ENCODE measurements around the gene CYFIP2.

Gene CYFIP2

DNA sequence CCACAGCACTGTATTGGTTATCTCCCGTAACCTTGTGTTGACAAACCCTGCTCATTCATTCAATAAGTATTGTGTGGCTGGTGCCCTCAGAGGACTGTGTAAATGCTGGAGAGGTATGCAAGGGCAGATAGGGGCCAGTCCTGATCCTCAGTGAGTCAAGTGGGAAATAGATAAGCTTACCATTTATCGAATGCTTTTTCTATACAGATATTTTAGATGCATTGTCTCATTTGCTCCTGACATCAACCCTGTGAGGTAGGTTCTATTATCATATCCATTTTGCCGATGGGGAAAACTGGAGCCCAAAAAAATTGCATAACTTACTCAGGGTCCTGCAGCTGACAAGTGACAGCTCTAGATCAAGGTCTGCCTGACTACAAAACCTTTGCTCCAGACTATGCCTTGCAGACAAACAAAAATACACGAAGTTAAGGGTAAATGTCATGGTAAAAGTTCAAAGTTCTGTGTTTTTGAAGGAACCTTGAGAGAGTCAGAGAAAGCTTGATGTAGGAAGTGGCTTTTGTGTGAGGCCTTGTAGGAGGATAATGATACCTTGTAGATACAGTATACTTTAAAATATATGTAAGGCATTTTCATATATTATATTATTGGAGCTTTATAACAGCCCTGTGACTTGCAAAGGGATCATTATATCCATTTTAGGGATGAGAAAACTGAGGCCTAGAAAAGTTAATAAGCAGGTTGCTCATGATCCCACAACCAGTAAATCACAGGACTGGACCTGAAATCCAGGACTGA lies 22.7 kb downstream of the CYFIP2 start:
- DNase-seq (ENCODE audit: low spot score) = no peak

- no peak for DNase-seq (ENCODE audit: low spot score)
Measured at GRCh38 chr5:157289164-157289819, 23.4 kb downstream of the CYFIP2 start.

DNA sequence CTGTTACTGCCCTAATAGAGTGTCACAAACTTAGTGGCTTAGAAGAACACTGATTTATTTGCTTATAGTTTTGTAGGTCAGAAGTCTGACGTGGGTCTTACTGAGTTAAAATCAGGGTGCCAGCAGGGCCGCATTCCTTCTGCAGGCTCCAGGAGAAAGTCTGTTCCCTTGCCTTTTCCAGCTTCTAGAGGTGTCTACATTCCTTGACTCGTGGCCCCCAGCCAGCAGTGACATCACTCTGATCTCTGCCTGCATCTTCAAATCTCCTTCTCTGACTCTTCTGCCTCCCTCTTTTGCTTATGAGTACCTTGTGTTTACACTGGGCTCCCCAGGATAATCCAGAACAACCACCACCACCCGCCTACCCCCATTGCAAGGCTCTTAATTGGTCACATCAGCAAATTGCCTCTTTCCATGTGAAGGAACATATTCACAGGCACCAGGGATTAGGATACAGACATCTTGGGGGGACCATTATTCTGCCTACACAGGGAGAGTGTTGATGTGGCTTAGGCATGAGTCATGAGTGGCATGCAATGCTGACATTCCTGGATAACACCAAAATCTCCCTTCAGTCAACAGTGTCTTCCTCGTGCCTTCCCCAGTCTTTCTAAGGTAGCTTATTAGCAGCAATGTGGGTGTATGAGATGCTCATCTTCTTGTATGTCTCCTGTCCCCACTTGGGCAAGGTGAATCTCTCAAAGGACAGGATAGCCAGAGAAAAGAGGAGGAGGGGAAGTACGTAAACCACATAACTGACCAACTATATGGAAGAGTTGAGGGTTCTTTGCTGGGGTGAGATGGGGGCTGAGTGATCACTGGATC lies 24.4 kb downstream of the CYFIP2 start:
- no peak for DNase-seq (ENCODE audit: low spot score)

GRCh38 chr5:157290981-157291711 lies 25.2 kb downstream of the CYFIP2 start:
- no peak for DNase-seq (ENCODE audit: low spot score)

GRCh38 chr5:157292599-157292998 lies 26.7 kb downstream of the CYFIP2 start:
- DNase-seq (ENCODE audit: low spot score) = no peak

DNA sequence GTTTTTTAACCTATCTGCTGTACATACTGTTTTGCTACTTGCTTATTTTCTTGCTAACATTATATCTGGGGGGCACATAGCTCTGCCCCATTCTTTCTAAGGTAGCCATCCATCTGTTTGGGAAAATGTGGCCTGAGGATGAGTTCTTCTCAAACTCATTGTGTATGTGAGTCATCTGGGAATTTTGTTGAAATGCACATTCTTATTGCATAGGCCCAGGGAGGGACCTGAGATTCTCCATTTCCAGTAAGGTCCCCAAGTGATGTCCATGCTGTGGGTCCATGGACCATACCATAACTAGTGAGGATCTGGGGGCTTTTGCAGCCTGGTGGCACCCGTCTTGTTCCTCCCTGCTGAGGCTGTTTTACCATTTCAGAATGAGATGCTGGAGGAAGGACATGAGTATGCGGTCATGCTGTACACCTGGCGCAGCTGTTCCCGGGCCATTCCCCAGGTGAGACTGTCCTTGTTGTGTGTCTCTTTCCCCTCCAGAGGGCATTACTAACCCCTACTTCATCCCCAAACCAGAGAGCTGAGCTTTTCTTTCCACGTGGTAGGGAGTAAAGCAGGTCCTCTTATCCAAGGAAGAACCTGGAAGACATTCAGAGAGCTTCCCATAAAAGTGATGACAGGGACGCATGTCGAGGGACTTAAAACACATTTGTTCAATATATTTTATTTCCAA lies 28.6 kb downstream of the CYFIP2 start:
- no peak for DNase-seq (ENCODE audit: low spot score)

- DNase-seq (ENCODE audit: low spot score) = no peak
Measured at GRCh38 chr5:157295247-157295646, 29.3 kb downstream of the CYFIP2 start.

GRCh38 chr5:157300564-157300963 lies 34.6 kb downstream of the CYFIP2 start:
- DNase-seq (ENCODE audit: low spot score) = no peak

- no peak for DNase-seq (ENCODE audit: low spot score)
Measured at GRCh38 chr5:157301066-157301465, 35.1 kb downstream of the CYFIP2 start.

- no peak for DNase-seq (ENCODE audit: low spot score)
Measured at GRCh38 chr5:157303023-157303422, 37.1 kb downstream of the CYFIP2 start.

GRCh38 chr5:157303667-157304327 lies 37.9 kb downstream of the CYFIP2 start:
- no peak for DNase-seq (ENCODE audit: low spot score)

GRCh38 chr5:157306081-157306480 lies 40.2 kb downstream of the CYFIP2 start:
- no peak for DNase-seq (ENCODE audit: low spot score)

DNA sequence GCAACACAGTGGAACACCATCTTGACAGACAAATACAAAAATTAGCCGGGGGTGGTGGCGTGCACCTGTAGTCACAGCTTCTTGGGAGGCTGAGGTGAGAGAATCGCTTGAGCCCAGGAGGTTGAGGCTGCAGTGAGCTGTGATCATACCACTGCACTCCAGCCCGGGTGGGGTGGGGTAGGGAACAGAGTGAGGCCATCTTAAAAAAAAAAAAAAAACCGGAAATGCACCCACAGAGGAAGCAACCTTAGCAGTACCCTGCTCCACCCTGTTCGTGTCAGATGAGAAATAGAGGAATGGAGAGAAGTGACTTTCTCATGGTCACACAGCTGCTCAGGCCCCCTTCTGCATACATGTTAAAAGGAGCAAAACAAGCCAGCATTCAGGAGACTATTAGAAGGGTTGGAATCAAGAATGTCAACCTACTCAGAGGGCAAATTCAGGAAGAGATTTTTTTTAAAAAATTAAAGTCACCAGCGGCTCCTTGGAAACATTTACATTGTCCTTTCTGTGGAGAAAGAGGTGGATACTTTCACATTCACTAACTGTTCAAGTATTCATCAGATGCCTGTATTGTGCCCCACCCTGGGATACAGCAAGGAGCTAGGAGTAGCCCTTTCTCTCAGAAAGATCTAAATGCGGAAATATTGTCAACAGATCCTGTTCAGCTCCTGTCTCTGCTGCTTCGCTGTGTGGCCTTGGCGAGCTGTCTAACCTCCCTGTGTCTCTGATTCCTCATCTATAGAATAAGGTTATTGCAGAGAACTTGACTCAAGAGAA lies 41.0 kb downstream of the CYFIP2 start:
- DNase-seq (ENCODE audit: low spot score) = no peak

GRCh38 chr5:157308836-157309465 lies 43.0 kb downstream of the CYFIP2 start:
- DNase-seq (ENCODE audit: low spot score) = peak; percentile 55

DNA sequence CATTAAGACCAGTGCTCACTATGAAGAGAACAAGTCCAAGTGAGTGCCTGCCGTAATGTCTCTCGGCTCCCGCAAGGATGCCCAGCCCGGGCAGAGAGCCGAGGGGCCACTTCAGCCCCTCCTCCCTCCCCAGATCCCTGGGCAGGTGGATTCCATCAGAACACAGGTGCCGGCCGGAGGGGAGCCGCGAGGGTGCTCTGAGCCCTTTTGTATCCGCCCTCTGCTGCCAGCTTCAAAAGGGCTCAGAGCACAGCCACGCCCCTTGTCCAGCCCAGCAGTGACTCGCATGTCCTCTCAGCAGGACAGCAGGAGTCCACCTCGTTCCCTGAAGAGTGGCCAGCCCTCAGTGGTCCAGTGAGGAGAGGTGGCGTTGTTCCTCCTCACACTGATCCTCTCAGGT lies 43.9 kb downstream of the CYFIP2 start:
- DNase-seq (ENCODE audit: low spot score) = peak; percentile 31

- DNase-seq (ENCODE audit: low spot score) = no peak
Measured at GRCh38 chr5:157311595-157311994, 45.7 kb downstream of the CYFIP2 start.

GRCh38 chr5:157312492-157312891 lies 46.6 kb downstream of the CYFIP2 start:
- peak; percentile 69 for DNase-seq (ENCODE audit: low spot score)

GRCh38 chr5:157322581-157322980 lies 56.7 kb downstream of the CYFIP2 start:
- DNase-seq (ENCODE audit: low spot score) = no peak

- no peak for DNase-seq (ENCODE audit: low spot score)
Measured at GRCh38 chr5:157323107-157323706, 57.3 kb downstream of the CYFIP2 start.
